ENCODE data around the gene SYT13.

The SYT13 gene

GRCh38 chr11:45318516-45318915 lies 32.4 kb upstream of the SYT13 start:
- H3K27me3 ChIP-seq (ENCODE audit: low read depth, low read length), result peaks cover 37% of the 10 kb centered on the region
- TF ChIP-seq CTCF (IDR thresholded peaks at IDR 0.05; ENCODE audit: low read depth, low read length) (no peak), EZH2phosphoT487 (IDR thresholded peaks at IDR 0.05; ENCODE audit: low read depth) (no peak)

GRCh38 chr11:45316258-45316657 lies 30.1 kb upstream of the SYT13 start:
- Histone ChIP-seq H3K4me2 (ENCODE audit: low read length) (no peak overlapping the region), H3K4me1 (ENCODE audit: low read length) (no peaks in the 10 kb centered on the region), H3K36me3 (replicated peaks; ENCODE audit: low read depth, low read length) (no peaks in the 10 kb centered on the region), H3K79me2 (ENCODE audit: low read length) (no peaks in the 10 kb centered on the region), H3K4me3 (ENCODE audit: low read length) (no peak overlapping the region), H4K20me1 (ENCODE audit: insufficient read depth, low read length) (no peaks in the 10 kb centered on the region), H3K9me3 (ENCODE audit: insufficient read depth, low read length) (no peaks in the 10 kb centered on the region), H3K9ac (ENCODE audit: low read length) (no peak overlapping the region), H3K27me3 (ENCODE audit: low read depth, low read length) (peaks cover 35% of the 10 kb centered on the region), H2AFZ (ENCODE audit: low read depth, low read length) (no peak overlapping the region), H3K27ac (ENCODE audit: low read length) (no peak overlapping the region)
- no peak for TF ChIP-seq EZH2phosphoT487 (IDR thresholded peaks at IDR 0.05; ENCODE audit: low read depth)

More at GRCh38 chr11:45318516-45318915, 32.4 kb upstream of the SYT13 start:
- Histone ChIP-seq H3K36me3 (replicated peaks; ENCODE audit: low read depth, low read length) (no peaks in the 10 kb centered on the region), H3K27ac (ENCODE audit: low read length) (no peak overlapping the region), H2AFZ (ENCODE audit: low read depth, low read length) (no peak overlapping the region), H3K4me2 (ENCODE audit: low read length) (no peak overlapping the region), H3K4me3 (ENCODE audit: low read length) (no peak overlapping the region), H3K79me2 (ENCODE audit: low read length) (no peaks in the 10 kb centered on the region), H3K4me1 (ENCODE audit: low read length) (no peaks in the 10 kb centered on the region), H3K9me3 (ENCODE audit: insufficient read depth, low read length) (no peaks in the 10 kb centered on the region), H3K9ac (ENCODE audit: low read length) (no peak overlapping the region), H4K20me1 (ENCODE audit: insufficient read depth, low read length) (no peaks in the 10 kb centered on the region)

- TF ChIP-seq CTCF (IDR thresholded peaks at IDR 0.05; ENCODE audit: low read depth, low read length) (no peak), EZH2phosphoT487 (IDR thresholded peaks at IDR 0.05; ENCODE audit: low read depth) (no peak)
Measured at GRCh38 chr11:45314900-45315299, 28.8 kb upstream of the SYT13 start.

DNA sequence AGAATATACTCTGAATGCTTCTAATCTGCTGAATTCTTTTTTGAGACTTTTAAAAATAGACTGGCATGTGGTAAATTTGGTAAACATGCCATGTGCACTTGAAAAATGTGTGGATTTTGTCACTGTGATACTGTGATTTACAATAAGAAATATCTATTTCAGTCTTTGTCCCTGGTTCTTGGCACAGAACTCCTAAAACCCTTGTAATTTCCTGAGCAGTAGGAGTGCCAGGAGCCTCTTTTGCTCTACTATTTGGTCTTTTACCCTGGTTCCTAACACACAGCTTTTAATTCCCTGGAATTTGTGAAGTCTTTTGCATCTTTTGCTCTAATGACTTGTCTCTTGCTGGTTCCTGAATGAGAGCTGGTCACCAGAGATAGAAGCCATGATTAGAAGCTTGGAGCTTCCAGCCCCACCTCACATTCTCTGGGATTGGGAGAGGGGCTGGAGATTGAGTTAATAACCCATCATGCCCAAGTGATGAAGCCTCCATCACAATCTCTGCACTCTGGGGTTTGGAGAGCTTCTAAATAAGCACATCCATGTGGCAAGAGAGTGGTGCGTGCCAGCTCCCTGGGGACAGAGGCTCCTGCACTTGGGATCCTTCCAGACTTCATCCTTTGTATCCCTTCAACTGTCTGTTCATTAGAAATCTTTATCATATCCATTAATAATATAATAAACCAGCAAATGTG lies 27.2 kb upstream of the SYT13 start:
- Histone ChIP-seq H3K79me2 (ENCODE audit: low read length) (no peaks in the 10 kb centered on the region), H3K9ac (ENCODE audit: low read length) (no peak overlapping the region)
- TF ChIP-seq EZH2phosphoT487 (IDR thresholded peaks at IDR 0.05; ENCODE audit: low read depth) (no peak), CTCF (IDR thresholded peaks at IDR 0.05; ENCODE audit: low read depth, low read length) (no peak)

More at GRCh38 chr11:45314900-45315299, 28.8 kb upstream of the SYT13 start:
- Histone ChIP-seq H3K9me3 (ENCODE audit: insufficient read depth, low read length) (no peaks in the 10 kb centered on the region), H3K36me3 (replicated peaks; ENCODE audit: low read depth, low read length) (no peaks in the 10 kb centered on the region), H3K79me2 (ENCODE audit: low read length) (no peaks in the 10 kb centered on the region), H3K9ac (ENCODE audit: low read length) (no peak overlapping the region), H3K4me1 (ENCODE audit: low read length) (no peaks in the 10 kb centered on the region), H3K4me2 (ENCODE audit: low read length) (no peak overlapping the region), H4K20me1 (ENCODE audit: insufficient read depth, low read length) (no peaks in the 10 kb centered on the region), H2AFZ (ENCODE audit: low read depth, low read length) (no peak overlapping the region), H3K4me3 (ENCODE audit: low read length) (no peak overlapping the region), H3K27me3 (ENCODE audit: low read depth, low read length) (peaks cover 38% of the 10 kb centered on the region), H3K27ac (ENCODE audit: low read length) (no peak overlapping the region)

More for the DNA sequence above, 27.2 kb upstream of the SYT13 start:
- Histone ChIP-seq H2AFZ (ENCODE audit: low read depth, low read length) (no peak overlapping the region), H3K4me1 (ENCODE audit: low read length) (no peaks in the 10 kb centered on the region), H3K4me3 (ENCODE audit: low read length) (no peak overlapping the region), H3K9me3 (ENCODE audit: insufficient read depth, low read length) (no peaks in the 10 kb centered on the region), H4K20me1 (ENCODE audit: insufficient read depth, low read length) (no peaks in the 10 kb centered on the region), H3K27ac (ENCODE audit: low read length) (no peak overlapping the region), H3K27me3 (ENCODE audit: low read depth, low read length) (peaks cover 33% of the 10 kb centered on the region), H3K36me3 (replicated peaks; ENCODE audit: low read depth, low read length) (no peaks in the 10 kb centered on the region), H3K4me2 (ENCODE audit: low read length) (no peak overlapping the region)

Data from OCI-LY3 (cell line).